Measurements from ENCODE around the gene APRT. TPM values are rescaled to one million over a fixed set of nuclear protein-coding genes. Genes with fewer than 3 reads are reported as not detected.
A peak's percentile ranks its signal among the peaks of the same experiment; 100 is the strongest.

Gene APRT
- total RNA-seq, 2 experiments from 2014 or later: 153 to 154 TPM

DNA sequence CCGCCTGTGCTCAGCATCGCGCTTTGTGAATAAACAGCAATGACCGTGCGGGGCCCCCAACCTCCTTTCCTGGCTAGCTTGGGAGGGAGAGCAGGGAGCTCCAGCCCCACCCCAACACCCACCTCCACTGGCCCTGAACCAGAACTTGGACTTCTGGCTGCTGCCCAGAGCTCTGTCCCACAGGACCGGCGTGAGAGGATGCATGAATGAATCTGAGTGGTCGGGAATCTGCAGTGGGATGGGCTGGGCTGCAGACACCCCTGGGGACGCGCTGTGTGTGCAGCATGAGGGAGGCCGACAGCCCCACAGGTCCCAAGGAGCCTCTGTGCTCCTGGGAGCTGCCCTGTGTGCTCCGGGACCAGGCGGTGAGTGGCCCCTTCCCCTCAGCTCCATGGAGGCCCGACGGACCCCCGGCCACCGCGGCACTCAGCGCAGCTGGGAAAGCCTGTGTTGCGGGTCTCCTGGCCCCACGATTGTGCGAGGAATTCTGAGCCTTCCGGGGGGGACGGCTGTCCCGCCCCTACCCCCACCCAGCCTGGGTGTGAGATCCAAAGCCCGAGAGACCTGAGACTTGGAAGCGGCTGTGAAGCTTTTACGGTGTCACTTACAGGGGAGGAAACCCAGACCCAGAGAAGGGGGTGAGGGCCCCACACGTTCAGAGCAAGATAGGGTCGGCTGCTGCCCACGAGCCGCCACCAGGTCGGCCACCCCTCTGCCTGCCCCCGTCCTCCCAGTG, 32.2 kb downstream of the APRT start:
- peak overlapping the region; percentile 77 for H3K4me3 Mint-ChIP-seq
- peaks cover 78% of the 10 kb centered on the region for H3K4me1 ChIP-seq (ENCODE audit: insufficient read depth, low read length)
- H3K36me3 ChIP-seq (ENCODE audit: insufficient read depth, low read length): peaks cover 18% of the 10 kb centered on the region
- H3K27me3 Mint-ChIP-seq: no peaks in the 10 kb centered on the region
- peak overlapping the region; percentile 89 for H3K27ac Mint-ChIP-seq
- CTCF ChIA-PET: interaction anchor here (0.6 to 7.0 kb wide), 3 partner anchors 42 to 209 kb away, joined by 3 to 58 read pairs (median 7); partner anchors contain the start of genes GALNS and TRAPPC2L
- H3K4me3 ChIP-seq (ENCODE audit: low read length): no peak overlapping the region
- no peaks in the 10 kb centered on the region for H3K9me3 Mint-ChIP-seq
- H3K4me1 Mint-ChIP-seq (ENCODE audit: low read depth): peaks cover 52% of the 10 kb centered on the region
- H3K36me3 Mint-ChIP-seq (ENCODE audit: low read depth): no peaks in the 10 kb centered on the region
- POLR2A ChIA-PET: interaction anchor here (3.2 to 3.5 kb wide), 3 partner anchors 15 to 78 kb away, joined by 13 to 19 read pairs (median 14); partner anchors contain the start of genes GALNS and TRAPPC2L
- TF ChIP-seq, protein P1, sequence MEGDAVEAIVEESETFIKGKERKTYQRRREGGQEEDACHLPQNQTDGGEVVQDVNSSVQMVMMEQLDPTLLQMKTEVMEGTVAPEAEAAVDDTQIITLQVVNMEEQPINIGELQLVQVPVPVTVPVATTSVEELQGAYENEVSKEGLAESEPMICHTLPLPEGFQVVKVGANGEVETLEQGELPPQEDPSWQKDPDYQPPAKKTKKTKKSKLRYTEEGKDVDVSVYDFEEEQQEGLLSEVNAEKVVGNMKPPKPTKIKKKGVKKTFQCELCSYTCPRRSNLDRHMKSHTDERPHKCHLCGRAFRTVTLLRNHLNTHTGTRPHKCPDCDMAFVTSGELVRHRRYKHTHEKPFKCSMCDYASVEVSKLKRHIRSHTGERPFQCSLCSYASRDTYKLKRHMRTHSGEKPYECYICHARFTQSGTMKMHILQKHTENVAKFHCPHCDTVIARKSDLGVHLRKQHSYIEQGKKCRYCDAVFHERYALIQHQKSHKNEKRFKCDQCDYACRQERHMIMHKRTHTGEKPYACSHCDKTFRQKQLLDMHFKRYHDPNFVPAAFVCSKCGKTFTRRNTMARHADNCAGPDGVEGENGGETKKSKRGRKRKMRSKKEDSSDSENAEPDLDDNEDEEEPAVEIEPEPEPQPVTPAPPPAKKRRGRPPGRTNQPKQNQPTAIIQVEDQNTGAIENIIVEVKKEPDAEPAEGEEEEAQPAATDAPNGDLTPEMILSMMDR (IDR thresholded peaks at IDR 0.05): no peak
- DNase-seq (no peak), ATAC-seq (ENCODE audit: poor library complexity) (no peak)
- H3K9me3 ChIP-seq (ENCODE audit: control insufficient read depth in 1 of 2, insufficient read depth in 1 of 2, low read length in 2 of 2): no peaks in the 10 kb centered on the region
- H3K27ac ChIP-seq (ENCODE audit: low read depth in 1 of 2, low read length in 2 of 2): peak overlapping the region; percentile 75 to 77
- intact Hi-C loops (cut with DNase I, micrococcal nuclease): loop anchor here in 1 of 2 experiments (2.0 kb wide), 1 partner anchor 23 kb away; the partner anchor contains the start of gene CDT1
- H3K27me3 ChIP-seq (ENCODE audit: control insufficient read depth in 1 of 2, insufficient read depth in 2 of 2, low read length in 2 of 2): no peaks in the 10 kb centered on the region

DNA sequence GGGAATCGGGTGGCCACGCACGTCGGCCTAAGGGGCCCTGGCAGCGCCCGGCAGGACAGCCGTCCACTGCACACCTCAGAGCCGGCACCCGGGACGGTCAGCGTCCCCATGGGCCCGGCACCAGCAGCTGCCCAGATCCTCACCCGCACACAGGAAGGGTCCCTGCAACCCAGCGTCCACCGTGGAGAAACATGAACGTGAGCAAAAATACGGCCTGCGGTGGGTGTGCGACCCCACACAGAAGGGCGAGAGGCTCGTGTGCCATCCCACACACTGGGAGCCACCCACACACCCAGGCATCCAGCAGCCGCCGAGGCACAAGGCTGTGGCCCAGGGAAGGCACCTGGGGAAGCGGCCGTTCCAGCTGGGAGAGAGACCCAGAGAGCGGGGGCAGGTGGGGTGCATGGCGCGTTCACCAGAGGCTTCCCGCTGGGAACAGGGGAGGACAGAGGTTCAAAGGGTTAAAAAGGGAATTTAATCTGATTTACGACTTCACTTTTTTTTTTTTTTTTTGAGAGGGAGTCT, 33.1 kb downstream of the APRT start:
- H3K4me1 ChIP-seq (ENCODE audit: insufficient read depth, low read length): peaks cover 81% of the 10 kb centered on the region
- ATAC-seq (ENCODE audit: poor library complexity) (no peak), DNase-seq (no peak)
- TF ChIP-seq, protein P1 (IDR thresholded peaks at IDR 0.05): no peak
- Mint-ChIP-seq H3K9me3 (no peaks in the 10 kb centered on the region), H3K4me1 (ENCODE audit: low read depth) (peaks cover 49% of the 10 kb centered on the region), H3K27ac (no peak overlapping the region), H3K4me3 (no peak overlapping the region), H3K27me3 (no peaks in the 10 kb centered on the region), H3K36me3 (ENCODE audit: low read depth) (no peaks in the 10 kb centered on the region)
- no peaks in the 10 kb centered on the region for H3K27me3 ChIP-seq (ENCODE audit: control insufficient read depth in 1 of 2, insufficient read depth in 2 of 2, low read length in 2 of 2)
- ChIA-PET POLR2A (no interaction called here), CTCF (interaction anchor here (7.0 kb wide), 1 partner anchor 41 kb away, joined by 58 read pairs; no protein-coding TSS in a partner anchor)
- H3K4me3 ChIP-seq (ENCODE audit: low read length): no peak overlapping the region
- H3K27ac ChIP-seq (ENCODE audit: low read depth in 1 of 2, low read length in 2 of 2): no peak overlapping the region
- H3K36me3 ChIP-seq (ENCODE audit: insufficient read depth, low read length): peaks cover 18% of the 10 kb centered on the region
- H3K9me3 ChIP-seq (ENCODE audit: control insufficient read depth in 1 of 2, insufficient read depth in 1 of 2, low read length in 2 of 2): no peaks in the 10 kb centered on the region
- intact Hi-C loops (cut with DNase I, micrococcal nuclease): no loop called here

DNA sequence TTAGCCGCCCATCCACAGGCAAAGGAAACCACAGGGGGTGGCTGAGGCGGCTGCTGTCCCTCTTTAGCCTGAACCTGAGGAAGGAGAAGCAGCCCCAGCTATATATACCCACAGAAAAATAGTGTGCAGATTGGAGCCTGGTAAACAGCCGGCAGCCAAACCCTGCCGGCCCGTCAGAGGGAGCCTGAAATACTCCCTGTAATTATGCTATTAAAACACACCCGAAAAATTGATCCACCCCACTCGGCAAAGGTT, 33.5 kb downstream of the APRT start:
- Mint-ChIP-seq H3K4me1 (ENCODE audit: low read depth) (peaks cover 45% of the 10 kb centered on the region), H3K4me3 (no peak overlapping the region)

More for the DNA sequence above, 33.5 kb downstream of the APRT start:
- peaks cover 18% of the 10 kb centered on the region for H3K36me3 ChIP-seq (ENCODE audit: insufficient read depth, low read length)
- ChIA-PET CTCF (interaction anchor here (7.0 kb wide), 1 partner anchor 41 kb away, joined by 58 read pairs; no protein-coding TSS in a partner anchor), POLR2A (no interaction called here)
- intact Hi-C loops (cut with DNase I, micrococcal nuclease): no loop called here
- Mint-ChIP-seq H3K27ac (no peak overlapping the region), H3K9me3 (no peaks in the 10 kb centered on the region), H3K27me3 (no peaks in the 10 kb centered on the region), H3K36me3 (ENCODE audit: low read depth) (no peaks in the 10 kb centered on the region)
- no peak overlapping the region for H3K4me3 ChIP-seq (ENCODE audit: low read length)
- no peak overlapping the region for H3K27ac ChIP-seq (ENCODE audit: low read depth in 1 of 2, low read length in 2 of 2)
- peaks cover 81% of the 10 kb centered on the region for H3K4me1 ChIP-seq (ENCODE audit: insufficient read depth, low read length)
- no peak for DNase-seq
- H3K27me3 ChIP-seq (ENCODE audit: control insufficient read depth in 1 of 2, insufficient read depth in 2 of 2, low read length in 2 of 2): no peaks in the 10 kb centered on the region
- H3K9me3 ChIP-seq (ENCODE audit: control insufficient read depth in 1 of 2, insufficient read depth in 1 of 2, low read length in 2 of 2): no peaks in the 10 kb centered on the region
- no peak for ATAC-seq (ENCODE audit: poor library complexity)
- TF ChIP-seq, protein P1 (IDR thresholded peaks at IDR 0.05): no peak
